NCI-H345 treated with DMSO at 0.1 percent for 48 hours (cell line): Measurements from ENCODE around the gene PAPOLG.
"Not testable (repeated sequence)": the region's sequence is repeated elsewhere in the genome, so short reads cannot be mapped to it uniquely, and the experiment has no call there.

ENCODE experiments used
- DNase-seq: peaks from one replicate; lab custom pipeline; 2025; ENCODE audit not compliant: unreplicated experiment; lab: John Stamatoyannopoulos, UW

The PAPOLG gene

GRCh38 chr2:60821587-60822302 lies 65.7 kb downstream of the PAPOLG start:
- DNase-seq = no peak

DNA sequence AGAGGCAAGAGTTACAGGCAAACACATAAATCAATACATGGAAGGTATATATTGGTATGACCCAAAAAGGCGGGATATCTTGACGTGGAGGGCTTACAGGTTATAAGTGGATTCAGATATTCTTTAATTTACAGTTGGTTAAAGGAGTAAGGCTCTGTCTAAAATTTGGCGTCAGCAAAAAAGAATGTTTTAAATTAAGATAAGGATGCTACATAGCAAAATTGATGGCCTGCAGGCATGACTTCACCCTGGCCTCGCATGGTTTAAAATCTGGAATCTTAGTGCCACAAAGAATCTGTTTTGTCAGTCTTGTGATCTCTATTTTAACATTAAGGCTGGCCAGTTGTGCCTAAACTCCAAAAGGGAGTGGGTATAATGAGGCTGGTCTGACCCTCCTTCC lies 66.9 kb downstream of the PAPOLG start:
- DNase-seq = no peak

GRCh38 chr2:60823694-60824305 lies 67.7 kb downstream of the PAPOLG start:
- no peak for DNase-seq

- DNase-seq = no peak
Measured at GRCh38 chr2:60825666-60826065, 69.6 kb downstream of the PAPOLG start.

GRCh38 chr2:60826111-60826510 lies 70.0 kb downstream of the PAPOLG start:
- DNase-seq = no peak

DNA sequence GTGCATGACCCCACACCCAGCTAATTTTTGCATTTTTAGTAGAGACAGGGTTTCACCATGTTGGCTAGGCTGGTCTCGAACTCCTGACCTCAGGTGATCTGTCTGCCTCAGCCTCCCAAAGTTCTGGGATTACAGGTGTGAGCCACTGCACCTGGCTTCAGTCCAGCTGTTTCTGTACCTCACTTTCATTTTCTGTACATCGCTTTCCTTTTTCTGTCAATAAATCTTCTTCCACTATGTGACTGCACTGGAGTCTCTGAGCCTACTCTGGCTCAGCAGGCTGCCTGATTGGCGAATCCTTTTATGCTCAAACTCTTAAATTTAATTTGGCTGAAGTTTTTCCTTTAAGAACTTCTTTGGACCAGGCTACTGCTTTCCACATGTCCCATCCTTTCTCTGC lies 70.8 kb downstream of the PAPOLG start:
- not testable (repeated sequence) for DNase-seq

DNA sequence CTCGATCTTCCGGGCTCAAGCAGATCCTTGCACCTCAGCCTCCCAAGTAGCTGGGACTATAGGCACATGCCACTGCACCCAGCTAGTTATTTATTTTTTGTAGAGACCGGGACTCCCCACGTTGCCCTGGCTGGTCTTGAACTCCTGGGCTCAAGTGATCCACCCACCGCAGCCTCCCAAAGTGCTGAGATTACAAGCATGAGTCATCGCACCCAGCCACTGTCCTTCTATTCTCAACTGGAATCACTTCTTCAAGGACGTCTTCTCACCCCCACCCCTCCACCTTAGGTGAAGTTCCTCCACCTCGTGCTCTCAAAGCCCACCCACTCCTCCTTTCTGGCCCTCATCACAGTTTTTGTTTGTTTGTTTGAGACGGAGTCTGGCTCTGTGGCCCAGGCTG lies 71.3 kb downstream of the PAPOLG start:
- no peak for DNase-seq

DNA sequence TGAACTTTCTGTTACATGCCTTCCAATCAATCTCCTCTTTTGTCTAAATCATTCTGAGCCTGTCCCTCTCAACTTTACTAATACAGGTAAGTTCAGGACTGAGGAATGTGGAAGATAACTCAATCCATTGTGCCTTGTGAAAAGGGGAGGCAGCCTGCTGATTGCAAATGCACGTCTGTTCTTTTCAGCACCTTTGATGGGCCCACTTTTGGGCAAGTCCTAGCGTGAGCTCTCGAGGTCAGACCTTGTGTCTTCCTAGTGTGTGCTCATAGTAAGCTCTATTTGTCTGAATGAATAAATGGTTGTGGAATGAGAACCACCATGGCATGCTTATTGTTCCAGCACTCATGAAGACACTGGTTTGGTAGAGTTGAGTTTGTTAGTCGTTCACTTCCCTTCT lies 74.9 kb downstream of the PAPOLG start:
- DNase-seq = no peak

DNA sequence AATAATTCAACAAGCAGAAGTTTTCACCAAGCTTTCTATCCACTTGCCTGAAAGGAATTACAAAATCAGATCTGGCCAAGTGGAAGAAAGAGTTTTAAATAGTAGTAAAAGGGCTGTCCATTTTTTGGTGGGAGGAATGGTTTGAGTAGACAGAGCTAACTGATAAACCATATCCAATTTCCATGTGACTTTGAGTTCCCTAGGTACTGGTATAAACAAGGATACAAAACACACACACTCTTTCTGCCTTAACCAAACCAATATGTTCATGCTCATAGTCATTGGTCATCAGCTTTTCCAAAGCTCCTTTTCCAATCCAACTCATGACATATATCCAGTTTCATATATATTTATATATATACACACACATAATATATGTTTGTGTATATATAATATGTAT lies 75.9 kb downstream of the PAPOLG start:
- no peak for DNase-seq

- DNase-seq = no peak
Measured at GRCh38 chr2:60832621-60833020, 76.6 kb downstream of the PAPOLG start.

GRCh38 chr2:60834270-60834717 lies 78.2 kb downstream of the PAPOLG start:
- DNase-seq = no peak

GRCh38 chr2:60836491-60836890 lies 80.4 kb downstream of the PAPOLG start:
- DNase-seq = no peak

DNA sequence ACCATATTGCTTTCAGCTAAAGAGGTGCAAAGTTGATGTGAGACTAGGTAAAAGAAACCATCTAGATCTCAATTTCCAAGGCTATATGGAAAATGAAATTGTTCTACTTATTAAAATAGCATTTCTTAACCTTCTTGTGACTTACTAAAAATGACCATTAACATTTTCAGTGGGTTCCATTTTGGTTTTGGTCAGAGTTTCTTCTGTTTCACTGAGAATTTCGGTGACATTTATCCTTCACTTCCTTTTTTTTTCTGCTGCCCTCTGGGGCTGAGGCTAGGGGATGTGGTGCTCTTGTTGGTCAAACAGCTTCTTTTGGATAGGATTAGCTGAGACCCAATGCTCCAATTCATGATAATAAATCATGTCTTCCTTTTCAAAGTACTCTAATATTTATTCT lies 81.1 kb downstream of the PAPOLG start:
- no peak for DNase-seq

- DNase-seq = no peak
Measured at GRCh38 chr2:60838481-60838880, 82.4 kb downstream of the PAPOLG start.

DNA sequence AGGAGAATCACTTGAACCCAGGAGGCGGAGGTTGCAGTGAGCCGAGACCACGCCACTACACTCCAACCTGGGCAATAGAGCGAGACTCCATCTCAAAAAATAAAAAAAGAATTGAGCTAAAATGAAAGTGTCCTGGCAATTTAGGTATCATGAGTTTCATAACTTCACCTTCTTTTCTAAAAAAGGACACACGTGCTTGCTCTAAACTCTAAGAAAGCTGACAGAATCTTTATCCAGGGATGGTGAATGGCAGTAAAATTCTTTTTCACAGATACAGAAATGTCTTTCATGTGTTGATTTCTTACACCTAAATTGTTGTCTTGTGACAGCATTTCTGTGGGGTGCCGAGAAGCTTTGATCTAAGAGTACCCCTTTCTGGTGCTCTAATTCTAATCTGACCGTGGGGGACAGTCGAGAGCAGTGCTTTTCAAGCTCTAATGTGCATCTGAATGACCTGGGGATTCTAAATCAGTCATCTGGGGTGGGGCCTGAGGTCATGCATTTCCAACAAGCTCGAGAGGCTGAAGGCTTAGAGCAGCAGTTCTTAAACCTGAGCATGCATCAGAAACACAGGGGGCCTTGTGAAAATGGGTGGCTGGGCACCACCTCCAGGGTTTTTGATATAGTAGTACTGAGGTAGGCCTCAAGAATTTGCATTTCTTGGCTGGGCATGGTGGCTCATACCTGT lies 83.2 kb downstream of the PAPOLG start:
- no peak for DNase-seq

GRCh38 chr2:60840880-60841279 lies 84.8 kb downstream of the PAPOLG start:
- DNase-seq = no peak

DNA sequence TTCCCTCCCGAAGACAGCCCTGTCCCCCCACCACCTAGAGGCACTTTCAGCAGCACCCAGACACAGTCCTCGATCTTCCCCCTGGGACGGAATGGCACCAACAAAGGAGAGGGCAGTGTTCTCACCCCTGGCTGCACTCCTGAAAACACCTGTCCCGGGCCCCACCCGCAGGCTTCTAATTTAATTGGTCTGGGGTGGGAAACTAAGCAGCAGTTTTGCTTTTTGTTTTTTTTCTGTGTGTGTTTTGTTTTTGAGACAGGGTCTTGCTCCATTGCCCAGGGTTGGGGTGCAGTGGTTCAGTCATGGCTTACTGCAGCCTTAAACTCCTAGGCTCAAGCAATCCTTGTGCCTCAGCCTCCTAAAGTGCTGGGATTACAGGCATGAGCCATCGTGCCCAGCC lies 86.9 kb downstream of the PAPOLG start:
- DNase-seq = no peak

GRCh38 chr2:60844105-60844504 lies 88.0 kb downstream of the PAPOLG start:
- no peak for DNase-seq

DNA sequence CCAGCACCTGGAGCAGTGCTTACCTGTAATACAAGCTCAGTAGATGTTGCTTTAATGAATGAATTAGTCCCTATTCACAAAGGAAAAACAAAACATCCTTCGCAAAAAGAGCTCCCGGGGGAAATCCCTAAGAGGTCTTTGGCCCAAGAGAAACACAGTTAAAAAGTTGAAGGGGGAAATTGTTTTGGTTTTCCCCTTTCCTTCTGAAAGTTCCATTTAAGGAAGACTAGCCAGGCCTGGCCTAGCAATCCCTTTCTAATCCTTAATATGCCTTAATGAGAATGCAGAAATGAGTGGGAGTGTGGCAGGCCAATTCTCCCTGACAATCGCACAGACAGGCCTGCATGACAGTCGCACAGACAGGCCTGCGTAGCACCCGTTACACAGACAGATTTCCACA lies 91.8 kb downstream of the PAPOLG start:
- no peak for DNase-seq
